Liver (tissue), 9 donors: ENCODE measurements around the gene SEPTIN1. TPM values are rescaled to one million over a fixed set of nuclear protein-coding genes. Genes with fewer than 3 reads are reported as not detected.

Experiments
- DNase-seq: peaks from one replicate; pipeline ENCODE4 v3.0.0-alpha.2; 2017; ENCODE audit warnings: low spot score
- H3K27ac ChIP-seq, 2 donors: one replicate each; pipeline ENCODE4 v1.7.0; 2013; ENCODE audit warnings: inconsistent platforms in 2 of 2, low read length in 2 of 2, control low read depth in 1 of 2, low read depth in 1 of 2, mild to moderate bottlenecking in 1 of 2
- H3K27me3 ChIP-seq, 4 donors: one replicate each; pipeline versions ENCODE4 v1.6.1 to v1.7.0; 2013; ENCODE audit warnings: low read length in 3 of 4, inconsistent platforms in 1 of 4, mild to moderate bottlenecking in 1 of 4, moderate library complexity in 1 of 4; ENCODE audit not compliant: control insufficient read depth in 4 of 4, insufficient read depth in 4 of 4
- H3K36me3 ChIP-seq, 4 donors: one replicate each; pipeline versions ENCODE4 v1.6.1 to v1.7.0; 2013; ENCODE audit warnings: low read length in 3 of 4, mild to moderate bottlenecking in 3 of 4, low read depth in 1 of 4, moderate library complexity in 1 of 4; ENCODE audit not compliant: control insufficient read depth in 4 of 4, insufficient read depth in 3 of 4
- H3K4me1 ChIP-seq, 4 donors: one replicate each; pipeline versions ENCODE4 v1.6.1 to v1.7.0; 2013; ENCODE audit warnings: low read length in 3 of 4, mild to moderate bottlenecking in 3 of 4, moderate library complexity in 1 of 4; ENCODE audit not compliant: control insufficient read depth in 4 of 4, insufficient read depth in 4 of 4
- H3K4me3 ChIP-seq, 3 donors: one replicate each; pipeline versions ENCODE4 v1.6.1 to v1.7.0; 2013; ENCODE audit warnings: low read length in 3 of 3, control low read depth in 1 of 3, low read depth in 1 of 3, mild to moderate bottlenecking in 1 of 3
- H3K9ac ChIP-seq, 2 donors: one replicate each; pipeline ENCODE4 v1.7.0; 2013; ENCODE audit warnings: low read length in 2 of 2, mild to moderate bottlenecking in 2 of 2, moderate library complexity in 2 of 2, control low read depth in 1 of 2, low read depth in 1 of 2
- H3K9me3 ChIP-seq, 4 donors: one replicate each; pipeline versions ENCODE4 v1.6.1 to v1.7.0; 2013; ENCODE audit warnings: low read length in 3 of 4; ENCODE audit not compliant: control insufficient read depth in 4 of 4
- ATF3 ChIP-seq: IDR thresholded peaks from 2 replicates; pipeline ENCODE4 v1.6.1; 2016; ENCODE audit warnings: antibody characterized with exemption
- CTCF ChIP-seq: fragments of 150-350 bp; IDR thresholded peaks from 2 replicates; pipeline ENCODE4 v1.5.1; 2017; ENCODE audit warnings: improper control_type of control experiment, low read depth, low read length; ENCODE audit not compliant: missing input control
- EGR1 ChIP-seq, 2 donors: IDR thresholded peaks; 2 replicates each; pipeline ENCODE4 v1.6.1; 2016 to 2018; ENCODE audit warnings: antibody characterized with exemption in 2 of 2, low read depth in 2 of 2
- FOXA1 ChIP-seq: IDR thresholded peaks from 2 replicates; pipeline ENCODE4 v1.6.1; 2016; ENCODE audit warnings: antibody characterized with exemption
- FOXA2 ChIP-seq: IDR thresholded peaks from 2 replicates; pipeline ENCODE4 v1.6.1; 2016; ENCODE audit warnings: antibody characterized with exemption
- GABPA ChIP-seq, 2 donors: IDR thresholded peaks in 1 of 2; conservative IDR thresholded peaks in 1 of 2; 2 replicates each; pipeline ENCODE4 v1.6.1; 2016; ENCODE audit warnings: antibody characterized with exemption in 2 of 2, mild to moderate bottlenecking in 1 of 2, moderate library complexity in 1 of 2
- HNF4A ChIP-seq, 2 donors: conservative IDR thresholded peaks; 2 replicates each; pipeline ENCODE4 v1.6.1; 2016; ENCODE audit warnings: antibody characterized with exemption in 2 of 2, mild to moderate bottlenecking in 2 of 2
- HNF4G ChIP-seq: IDR thresholded peaks from 2 replicates; pipeline ENCODE4 v1.6.1; 2016; ENCODE audit warnings: antibody characterized with exemption
- JUND ChIP-seq, 2 donors: IDR thresholded peaks; 2 replicates each; pipeline ENCODE4 v1.6.1; 2016; ENCODE audit warnings: antibody characterized with exemption in 2 of 2
- MAX ChIP-seq: IDR thresholded peaks from 2 replicates; pipeline ENCODE4 v1.6.1; 2016; ENCODE audit warnings: antibody characterized with exemption
- NR2F2 ChIP-seq: IDR thresholded peaks from 2 replicates; pipeline ENCODE4 v1.6.1; 2016; ENCODE audit warnings: antibody characterized with exemption
- RAD21 ChIP-seq, 2 donors: IDR thresholded peaks; 2 replicates each; pipeline ENCODE4 v1.6.1; 2016; ENCODE audit warnings: antibody characterized with exemption in 2 of 2, mild to moderate bottlenecking in 2 of 2
- REST ChIP-seq: IDR thresholded peaks from 2 replicates; pipeline ENCODE4 v1.6.1; 2016; ENCODE audit warnings: antibody characterized with exemption, mild to moderate bottlenecking
- RXRA ChIP-seq, 2 donors: IDR thresholded peaks; 2 replicates each; pipeline ENCODE4 v1.6.1; 2017 to 2018; ENCODE audit warnings: antibody characterized with exemption in 2 of 2, mild to moderate bottlenecking in 1 of 2
- SP1 ChIP-seq: IDR thresholded peaks from 2 replicates; pipeline ENCODE4 v1.6.1; 2018; ENCODE audit warnings: antibody characterized with exemption, mild to moderate bottlenecking
- TAF1 ChIP-seq: conservative IDR thresholded peaks from 2 replicates; pipeline ENCODE4 v1.6.1; 2016; ENCODE audit warnings: antibody characterized with exemption, mild to moderate bottlenecking
- YY1 ChIP-seq: IDR thresholded peaks from 2 replicates; pipeline ENCODE4 v1.6.1; 2016; ENCODE audit warnings: antibody characterized with exemption, mild to moderate bottlenecking
- ZBTB33 ChIP-seq: IDR thresholded peaks from 2 replicates; pipeline ENCODE4 v1.6.1; 2016; ENCODE audit warnings: antibody characterized with exemption
- WGBS: extraction: QIAGEN DNeasy Blood & Tissue Kit; methylation state at CpG from one replicate; pipeline ENCODE4 v1.1.7; 2013; 5-methylcytosine and 5-hydroxymethylcytosine counted together
- polyA plus RNA-seq, 2 donors: library from polyadenylated mRNA; stranded (reverse) in 1 of 2; unstranded in 1 of 2; fragments of 200-250 nt in 1 of 2; fragments of >200 nt in 1 of 2; fragmentation: Nextera tagmentation in 1 of 2; extraction: Ambion mirVana in 1 of 2; gene quantifications; one replicate each; pipeline versions ENCODE4 v1.2.1 to v1.2.3, GENCODE V29; 2013 to 2015
- total RNA-seq, 2 donors: library from RNA; depleted of rRNA; stranded (reverse); fragments of >200 nt; gene quantifications; one replicate each; pipeline ENCODE4 v1.2.3, GENCODE V29; 2014
- donor health status: healthy.
- donor health status: healthy.
- donor health status: healthy.
- donor health status: healthy.
- donor health status: healthy.

SEPTIN1 gene
- total and polyA plus RNA-seq, 4 donors: 0.42 to 2.8 (median 1.2) TPM

GRCh38 chr16:30429678-30430427 is 47.5 kb upstream of the SEPTIN1 start, which contains the start of gene DCTPP1:
TSS of gene DCTPP1 (minus strand) at chr16:30430030. CDS start at chr16:30429980, 50 bp downstream.
- peak within 1 kb of the TSS; percentile 44 to 71 for H3K27ac ChIP-seq
- H3K4me3 ChIP-seq: peak within 1 kb of the TSS; percentile 44 to 71 (median 69)
- H3K36me3 ChIP-seq: peaks cover 0 to 7% (median 2%) of the 10 kb centered on the region in 4 donors
- peaks cover 3 to 19% (median 15%) of the 10 kb centered on the region in 4 donors for H3K4me1 ChIP-seq
- WGBS: under 1% methylated on average over 49 of the region's 49 CpGs
- H3K9ac ChIP-seq: peak within 1 kb of the TSS; percentile 47 to 51
- no peaks in the 10 kb centered on the region for H3K9me3 ChIP-seq
- H3K27me3 ChIP-seq: no peaks in the 10 kb centered on the region
- DNase-seq: peak; percentile 91
- TF ChIP-seq FOXA2: no peak
- TF ChIP-seq YY1: peak; percentile 97
- TF ChIP-seq GABPA (IDR thresholded peaks at IDR 0.05 in 1 of 2, conservative IDR thresholded peaks at IDR 0.05 in 1 of 2): peak in 1 of 2 donors; percentile 76
- peak; percentile 62 for TF ChIP-seq FOXA1
- TF ChIP-seq ATF3: peak; percentile 86
- peak; percentile 55 to 68 for TF ChIP-seq JUND (IDR thresholded peaks at IDR 0.05)
- TF ChIP-seq NR2F2: peak; percentile 82
- TF ChIP-seq ZBTB33: no peak
- TF ChIP-seq SP1: peak; percentile 88
- TF ChIP-seq REST: peak; percentile 93
- TF ChIP-seq HNF4G: peak; percentile 33
- TF ChIP-seq TAF1: peak; percentile 90
- TF ChIP-seq EGR1 (IDR thresholded peaks at IDR 0.05; ENCODE audit: low read depth in 2 of 2): peak in 1 of 2 donors; percentile 49
- TF ChIP-seq RXRA (IDR thresholded peaks at IDR 0.05): peak; percentile 71 to 84
- TF ChIP-seq HNF4A (conservative IDR thresholded peaks at IDR 0.05): peak; percentile 72 to 75
- TF ChIP-seq RAD21 (IDR thresholded peaks at IDR 0.05): peak; percentile 93 to 96
- peak; percentile 93 for TF ChIP-seq CTCF
- TF ChIP-seq MAX: peak; percentile 91
